SU-DHL-6 (cell line): ENCODE measurements around the gene GALR1.

Source experiments
- H2AFZ ChIP-seq: fragments of 200-600 bp; sonication (generic); 2 replicates; pipeline ENCODE4 v1.6.1; 2014; ENCODE audit warnings: low read depth, mild to moderate bottlenecking, moderate library complexity, mixed read lengths, antibody characterized with exemption, low read length; ENCODE audit not compliant: severe bottlenecking
- H3F3A ChIP-seq: fragments of 200-600 bp; shearing (Covaris generic); 2 replicates; pipeline ENCODE4 v1.6.0; 2016; ENCODE audit warnings: antibody characterized with exemption, mild to moderate bottlenecking; ENCODE audit not compliant: insufficient read depth
- H3K27ac ChIP-seq: fragments of 200-600 bp; sonication (generic); 2 replicates; pipeline ENCODE4 v1.5.1; 2016; ENCODE audit warnings: low read depth, mild to moderate bottlenecking, low read length, moderate library complexity, mixed read lengths
- H3K27me3 ChIP-seq: fragments of 200-600 bp; sonication (generic), shearing (Covaris generic); 2 replicates; pipeline ENCODE4 v1.6.0; 2014; ENCODE audit warnings: mild to moderate bottlenecking, low read length
- H3K36me3 ChIP-seq: fragments of 200-600 bp; sonication (generic); 2 replicates; pipeline ENCODE4 v1.6.1; 2014; ENCODE audit warnings: mild to moderate bottlenecking, low read length, mixed read lengths
- H3K4me2 ChIP-seq: fragments of 300-600, 200-600 bp; shearing (Covaris generic), sonication (generic); 2 replicates; pipeline ENCODE4 v1.6.0; 2014; ENCODE audit warnings: low read length, low read depth, mild to moderate bottlenecking; ENCODE audit not compliant: poor library complexity, severe bottlenecking
- H3K4me3 ChIP-seq: fragments of 200-600 bp; sonication (generic); 2 replicates; pipeline ENCODE4 v1.5.1; 2014; ENCODE audit warnings: antibody characterized with exemption, low read length, mild to moderate bottlenecking, mixed read lengths; ENCODE audit not compliant: insufficient read depth, poor library complexity, severe bottlenecking
- H3K79me2 ChIP-seq: fragments of 200-600 bp; sonication (generic); 2 replicates; pipeline ENCODE4 v1.6.1; 2014; ENCODE audit warnings: mild to moderate bottlenecking, low read length, moderate library complexity; ENCODE audit not compliant: insufficient read depth
- H3K9ac ChIP-seq: fragments of 200-600 bp; sonication (generic); 2 replicates; pipeline ENCODE4 v1.7.0; 2014; ENCODE audit warnings: mild to moderate bottlenecking, low read length
- H3K9me2 ChIP-seq: fragments of 200-600 bp; sonication (generic); replicated peaks from 2 replicates; pipeline ENCODE4 v1.6.1; 2014; ENCODE audit warnings: low read length; ENCODE audit not compliant: insufficient read depth
- H3K9me3 ChIP-seq: fragments of 200-600 bp; sonication (generic); 2 replicates; pipeline ENCODE4 v1.6.1; 2014; ENCODE audit warnings: low read length, mixed read lengths; ENCODE audit not compliant: insufficient read depth
- H4K20me1 ChIP-seq: fragments of 200-600 bp; sonication (generic); 2 replicates; pipeline ENCODE4 v1.6.1; 2014; ENCODE audit warnings: low read depth, mild to moderate bottlenecking, antibody characterized with exemption, low read length, moderate library complexity, mixed read lengths
- CTCF ChIP-seq: fragments of 200-600 bp; sonication (generic); IDR thresholded peaks from one replicate; pipeline ENCODE4 v1.5.1; 2017; ENCODE audit warnings: antibody characterized with exemption, mild to moderate bottlenecking, low read length, moderate library complexity; ENCODE audit not compliant: insufficient read depth, poor library complexity, severe bottlenecking
- EZH2phosphoT487 ChIP-seq: fragments of 200-600 bp; sonication (generic), shearing (Covaris generic); conservative IDR thresholded peaks from 2 replicates; pipeline ENCODE4 v1.6.1; 2018; ENCODE audit warnings: mild to moderate bottlenecking, antibody characterized with exemption, low read length, moderate library complexity, mixed read lengths

The GALR1 gene

GRCh38 chr18:77299706-77300105 is 50.1 kb downstream of the GALR1 start:
- no peaks in the 10 kb centered on the region for H3K9me3 ChIP-seq
- H4K20me1 ChIP-seq, result no peaks in the 10 kb centered on the region
- no peak overlapping the region for H2AFZ ChIP-seq
- no peaks in the 10 kb centered on the region for H3K27me3 ChIP-seq
- H3K9ac ChIP-seq, result no peak overlapping the region
- H3K36me3 ChIP-seq, result no peaks in the 10 kb centered on the region
- TF ChIP-seq EZH2phosphoT487 (no peak), CTCF (no peak)
- H3K27ac ChIP-seq, result no peak overlapping the region
- H3K4me3 ChIP-seq, result no peak overlapping the region
- no peaks in the 10 kb centered on the region for H3F3A ChIP-seq
- no peaks in the 10 kb centered on the region for H3K79me2 ChIP-seq
- no peaks in the 10 kb centered on the region for H3K9me2 ChIP-seq
- H3K4me2 ChIP-seq, result no peak overlapping the region

- no peaks in the 10 kb centered on the region for H4K20me1 ChIP-seq
- no peak overlapping the region for H3K4me3 ChIP-seq
- H3K4me2 ChIP-seq, result no peak overlapping the region
- TF ChIP-seq CTCF (no peak), EZH2phosphoT487 (no peak)
- no peaks in the 10 kb centered on the region for H3K36me3 ChIP-seq
- no peaks in the 10 kb centered on the region for H3K9me2 ChIP-seq
- H3F3A ChIP-seq, result no peaks in the 10 kb centered on the region
- H3K27me3 ChIP-seq, result no peaks in the 10 kb centered on the region
- no peaks in the 10 kb centered on the region for H3K79me2 ChIP-seq
- no peak overlapping the region for H3K9ac ChIP-seq
- H3K27ac ChIP-seq, result no peak overlapping the region
- H3K9me3 ChIP-seq, result no peaks in the 10 kb centered on the region
- no peak overlapping the region for H2AFZ ChIP-seq
Observed at GRCh38 chr18:77300579-77300978, 50.9 kb downstream of the GALR1 start.

GRCh38 chr18:77304268-77304667 is 54.6 kb downstream of the GALR1 start:
- no peaks in the 10 kb centered on the region for H3K36me3 ChIP-seq
- H3K79me2 ChIP-seq, result no peaks in the 10 kb centered on the region
- H3K9me3 ChIP-seq, result no peaks in the 10 kb centered on the region

More at GRCh38 chr18:77304268-77304667, 54.6 kb downstream of the GALR1 start:
- H3K9ac ChIP-seq, result no peak overlapping the region
- H3K4me3 ChIP-seq, result no peak overlapping the region
- H4K20me1 ChIP-seq, result no peaks in the 10 kb centered on the region
- H3K27me3 ChIP-seq, result no peaks in the 10 kb centered on the region
- no peaks in the 10 kb centered on the region for H3F3A ChIP-seq
- H2AFZ ChIP-seq, result no peak overlapping the region
- TF ChIP-seq EZH2phosphoT487, result no peak
- TF ChIP-seq CTCF, result no peak
- no peak overlapping the region for H3K27ac ChIP-seq
- no peaks in the 10 kb centered on the region for H3K9me2 ChIP-seq
- no peak overlapping the region for H3K4me2 ChIP-seq
